HL-60 (cell line): ENCODE results near the gene PSMD8.
"Not testable (repeated sequence)": the region's sequence is repeated elsewhere in the genome, so short reads cannot be mapped to it uniquely, and the experiment has no call there.

Experiments used
- DNase-seq, 2 experiments: peaks; one replicate each; pipeline ENCODE4 v3.0.0-alpha.2; 2010 to 2020; ENCODE audit warnings: low read depth in 1 of 2, low spot score in 1 of 2
- H3K27ac ChIP-seq: fragments of 250-450 bp; sonication (Bioruptor Pico); replicated peaks from 2 replicates; pipeline ENCODE4 v1.5.1; 2020; ENCODE audit warnings: mild to moderate bottlenecking, moderate library complexity
- H3K27me3 ChIP-seq: fragments of 250-450 bp; sonication (Bioruptor Pico); 2 replicates; pipeline ENCODE4 v1.5.1; 2021; ENCODE audit warnings: mild to moderate bottlenecking, moderate library complexity; ENCODE audit not compliant: insufficient read depth, poor library complexity, severe bottlenecking
- H3K4me3 ChIP-seq: replicated peaks from 2 replicates; pipeline ENCODE4 v1.5.1; 2011; ENCODE audit warnings: mild to moderate bottlenecking, control low read depth, low read length; ENCODE audit not compliant: insufficient read depth
- CTCF ChIP-seq: IDR thresholded peaks from one replicate; pipeline ENCODE4 v1.5.1; 2011; ENCODE audit warnings: low read length, control low read depth, inconsistent platforms; ENCODE audit not compliant: insufficient read depth
- GABPA ChIP-seq: IDR thresholded peaks from 2 replicates; pipeline ENCODE4 v1.6.1; 2012; ENCODE audit warnings: low read depth
- POLR2AphosphoS5 ChIP-seq: IDR thresholded peaks from 2 replicates; pipeline ENCODE4 v1.6.1; 2012; ENCODE audit warnings: low read depth
- REST ChIP-seq: IDR thresholded peaks from 2 replicates; pipeline ENCODE4 v1.6.1; 2012; ENCODE audit warnings: low read depth; ENCODE audit not compliant: insufficient replicate concordance
- SPI1 ChIP-seq: IDR thresholded peaks from 2 replicates; pipeline ENCODE4 v1.6.1; 2012; ENCODE audit warnings: low read depth, mild to moderate bottlenecking, borderline replicate concordance

The PSMD8 gene

GRCh38 chr19:38409631-38410133, 35.3 kb downstream of the PSMD8 start:
- no peak overlapping the region for H3K4me3 ChIP-seq
- no peak overlapping the region for H3K27ac ChIP-seq
- no peak for TF ChIP-seq GABPA
- no peak for TF ChIP-seq CTCF
- no peak for TF ChIP-seq REST
- no peak for TF ChIP-seq POLR2AphosphoS5
- no peak for TF ChIP-seq SPI1
- no peaks in the 10 kb centered on the region for H3K27me3 ChIP-seq
- no peak for DNase-seq

GRCh38 chr19:38410407-38410806, 36.0 kb downstream of the PSMD8 start:
- H3K27me3 ChIP-seq, DNase-seq, H3K27ac ChIP-seq: not testable (repeated sequence)

GRCh38 chr19:38411041-38411712, 36.8 kb downstream of the PSMD8 start:
- H3K4me3 ChIP-seq, result no peak overlapping the region
- no peak for DNase-seq
- TF ChIP-seq REST (no peak), CTCF (no peak), SPI1 (no peak), POLR2AphosphoS5 (no peak), GABPA (no peak)
- H3K27me3 ChIP-seq, result no peaks in the 10 kb centered on the region
- H3K27ac ChIP-seq, result no peak overlapping the region

More at GRCh38 chr19:38410407-38410806, 36.0 kb downstream of the PSMD8 start:
- not testable (repeated sequence) for H3K4me3 ChIP-seq

- H3K27ac ChIP-seq, H3K27me3 ChIP-seq, DNase-seq, H3K4me3 ChIP-seq: not testable (repeated sequence)
Observed at GRCh38 chr19:38411898-38412297, 37.5 kb downstream of the PSMD8 start.

- DNase-seq, result no peak
- no peak overlapping the region for H3K27ac ChIP-seq
- H3K4me3 ChIP-seq, result no peak overlapping the region
- H3K27me3 ChIP-seq, result no peaks in the 10 kb centered on the region
- TF ChIP-seq SPI1, result no peak
- no peak for TF ChIP-seq REST
- no peak for TF ChIP-seq GABPA
- TF ChIP-seq POLR2AphosphoS5, result no peak
- TF ChIP-seq CTCF, result no peak
Observed at GRCh38 chr19:38412491-38412890, 38.1 kb downstream of the PSMD8 start.
